GM12878 (cell line): ENCODE results near the gene STK33. TPM values are rescaled to one million over a fixed set of nuclear protein-coding genes. Genes with fewer than 3 reads are reported as not detected.

Experiments used
- ATAC-seq: fragments of 200-7000 bp; cut with Tn5 transposase; 3 replicates; pipeline ENCODE4 v1.9.1; 2020; ENCODE audit warnings: mild to moderate bottlenecking, moderate library complexity
- BruUV-seq: library from RNA; stranded (reverse); fragments of 400-500 nt; replicated peaks from 2 replicates; lab custom pipeline; 2021; lab: Mats Ljungman, UMichigan
- CTCF ChIA-PET: fragments of 300-600 bp; sonication (Branson Sonifier 250); formaldehyde crosslinking; extraction: SDS; loops from one replicate; lab custom pipeline; 2021; ENCODE audit warnings: inconsistent platforms; lab: Yijun Ruan, JAX
- POLR2A ChIA-PET: fragments of 350-600 bp; formaldehyde crosslinking; extraction: SDS; loops from one replicate; lab custom pipeline; 2021; ENCODE audit warnings: inconsistent platforms; lab: Charles Lee
- RAD21 ChIA-PET: fragments of 300-600 bp; sonication (Branson Sonifier 250); formaldehyde crosslinking; loops from one replicate; lab custom pipeline; 2023; ENCODE audit warnings: antibody characterized with exemption; ENCODE audit not compliant: unreplicated experiment; lab: Charles Lee
- SMC1A ChIA-PET: fragments of 300-600 bp; sonication (Branson Sonifier 250); formaldehyde crosslinking; loops from one replicate; lab custom pipeline; 2023; ENCODE audit not compliant: unreplicated experiment, uncharacterized antibody; lab: Charles Lee
- DNase-seq: peaks from one replicate; pipeline ENCODE4 v3.0.0-alpha.2; 2011; ENCODE audit warnings: low read depth, low spot score
- FAIRE-seq: peaks from 3 replicates; lab custom pipeline; 2011; peaks lifted over from hg19 to GRCh38; lab: Jason Lieb, UNC
- H2AFZ ChIP-seq: 2 replicates; pipeline ENCODE4 v1.6.0; 2011; ENCODE audit warnings: low read depth, low read length, control low read depth; ENCODE audit not compliant: control insufficient read depth
- H3K27ac ChIP-seq: 2 replicates; pipeline ENCODE4 v1.5.1; 2011; ENCODE audit warnings: control low read depth; ENCODE audit not compliant: control insufficient read depth, insufficient read depth
- H3K27me3 ChIP-seq, 2 experiments: replicated peaks in 1 of 2; 2 replicates each; pipeline versions ENCODE4 v1.6.0 to v1.6.1; 2011; ENCODE audit warnings: low read length in 1 of 2; ENCODE audit not compliant: control insufficient read depth in 2 of 2, insufficient read depth in 2 of 2
- H3K36me3 ChIP-seq, 2 experiments: 2 replicates each; pipeline ENCODE4 v1.5.1; 2011; ENCODE audit warnings: low read length in 1 of 2; ENCODE audit not compliant: control insufficient read depth in 2 of 2, insufficient read depth in 2 of 2
- H3K4me1 ChIP-seq: 2 replicates; pipeline ENCODE4 v1.6.1; 2011; ENCODE audit warnings: mild to moderate bottlenecking, low read length, moderate library complexity, mixed read lengths; ENCODE audit not compliant: control insufficient read depth, insufficient read depth
- H3K4me2 ChIP-seq: 2 replicates; pipeline ENCODE4 v1.6.0; 2011; ENCODE audit warnings: control low read depth; ENCODE audit not compliant: control insufficient read depth, insufficient read depth
- H3K4me3 ChIP-seq: fragments of 200-600 bp; sonication (generic); 2 replicates; pipeline ENCODE4 v1.5.1; 2016
- H3K79me2 ChIP-seq: 2 replicates; pipeline ENCODE4 v1.6.0; 2011; ENCODE audit warnings: low read length; ENCODE audit not compliant: control insufficient read depth, insufficient read depth
- H3K9ac ChIP-seq: 2 replicates; pipeline ENCODE4 v1.8.0; 2011; ENCODE audit warnings: low read length, control low read depth, mixed read lengths; ENCODE audit not compliant: control insufficient read depth, insufficient read depth
- H3K9me3 ChIP-seq: replicated peaks from 3 replicates; pipeline ENCODE4 v1.5.1; 2011; ENCODE audit warnings: mild to moderate bottlenecking, low read length; ENCODE audit not compliant: control insufficient read depth, insufficient read depth
- H4K20me1 ChIP-seq: 2 replicates; pipeline ENCODE4 v1.6.0; 2011; ENCODE audit not compliant: control insufficient read depth, insufficient read depth
- CHD2 ChIP-seq: IDR thresholded peaks from 2 replicates; pipeline ENCODE4 v1.6.1; 2011; ENCODE audit warnings: low read depth, low read length, improper control_type of control experiment, borderline replicate concordance
- ESRRA ChIP-seq: IDR thresholded peaks from 2 replicates; pipeline ENCODE4 v1.6.1; 2012; ENCODE audit warnings: mild to moderate bottlenecking, low read length, improper control_type of control experiment
- GABPA ChIP-seq: IDR thresholded peaks from 2 replicates; pipeline ENCODE4 v1.6.1; 2014; ENCODE audit warnings: antibody characterized with exemption, low read depth, mild to moderate bottlenecking, inconsistent platforms
- GATAD2B ChIP-seq: fragments of 450-650 bp; conservative IDR thresholded peaks from 2 replicates; pipeline ENCODE4 v1.6.1; 2017; ENCODE audit warnings: low read depth, mild to moderate bottlenecking, moderate library complexity
- IKZF2 ChIP-seq, 2 experiments: fragments of 450-650 bp; IDR thresholded peaks; 2 replicates each; pipeline ENCODE4 v1.6.1; 2017; ENCODE audit warnings: mild to moderate bottlenecking in 2 of 2, moderate library complexity in 2 of 2
- IRF4 ChIP-seq: IDR thresholded peaks from 2 replicates; pipeline ENCODE4 v1.6.1; 2011; ENCODE audit warnings: low read depth, low read length
- IRF5 ChIP-seq: fragments of 450-650 bp; IDR thresholded peaks from 2 replicates; pipeline ENCODE4 v1.6.1; 2017; ENCODE audit warnings: borderline replicate concordance
- MTA3 ChIP-seq: IDR thresholded peaks from 2 replicates; pipeline ENCODE4 v1.6.1; 2012; ENCODE audit warnings: low read length, inconsistent platforms, borderline replicate concordance
- RAD51 ChIP-seq: fragments of 450-650 bp; IDR thresholded peaks from 2 replicates; pipeline ENCODE4 v1.6.1; 2016; ENCODE audit warnings: moderate library complexity, mild to moderate bottlenecking, inconsistent platforms
- RCOR1 ChIP-seq: conservative IDR thresholded peaks from 2 replicates; pipeline ENCODE4 v1.6.1; 2012; ENCODE audit warnings: low read depth, low read length, improper control_type of control experiment
- SIN3A ChIP-seq: IDR thresholded peaks from 2 replicates; pipeline ENCODE4 v1.6.1; 2012; ENCODE audit warnings: low read depth, low read length, improper control_type of control experiment
- SPI1 ChIP-seq: IDR thresholded peaks from 2 replicates; pipeline ENCODE4 v1.6.1; 2011; ENCODE audit warnings: low read depth, mild to moderate bottlenecking, low read length, moderate library complexity, borderline replicate concordance; ENCODE audit not compliant: insufficient read depth
- TAF1 ChIP-seq: IDR thresholded peaks from 2 replicates; pipeline ENCODE4 v1.6.1; 2011; ENCODE audit warnings: mild to moderate bottlenecking, low read depth, low read length, borderline replicate concordance
- YBX1 ChIP-seq: fragments of 450-650 bp; IDR thresholded peaks from 2 replicates; pipeline ENCODE4 v1.6.1; 2016; ENCODE audit warnings: antibody characterized with exemption
- ZNF217 ChIP-seq: fragments of 450-650 bp; IDR thresholded peaks from 2 replicates; pipeline ENCODE4 v1.6.1; 2017; ENCODE audit warnings: antibody characterized with exemption, mild to moderate bottlenecking
- ZNF622 ChIP-seq: fragments of 450-650 bp; IDR thresholded peaks from 2 replicates; pipeline ENCODE4 v1.6.1; 2017; ENCODE audit warnings: mild to moderate bottlenecking, inconsistent platforms
- ZSCAN29 ChIP-seq: fragments of 450-650 bp; IDR thresholded peaks from 2 replicates; pipeline ENCODE4 v1.6.1; 2017; ENCODE audit warnings: mild to moderate bottlenecking, moderate library complexity
- WGBS: methylation state at CpG from one replicate; pipeline ENCODE4 v1.1.6; 2016; ENCODE audit warnings: low lambda C conversion rate; ENCODE audit not compliant: insufficient replicate concordance, insufficient coverage; ENCODE audit errors: missing lambda C conversion rate; 5-methylcytosine and 5-hydroxymethylcytosine counted together
- in situ Hi-C: fragments of 300-500 bp; cut with MboI; formaldehyde crosslinking; loops from 9 replicates; pipeline ENCODE4 v1.14.3; 2018; ENCODE audit warnings: mixed read lengths
- intact Hi-C: fragments of 100-400 bp; cut with micrococcal nuclease; formaldehyde crosslinking; loops from one replicate; pipeline ENCODE4 v1.14.2; 2022; ENCODE audit not compliant: unreplicated experiment
- polyA plus RNA-seq, 11 experiments: library from polyadenylated mRNA; depleted of rRNA in 4 of 11; unstranded in 6 of 11; stranded (reverse) in 5 of 11; fragments of >200 nt; fragmentation: Nextera tagmentation in 4 of 11; fragmentation: Illumina TruSeq in 1 of 11; extraction: Ambion mirVana in 4 of 11; extraction: Trizol in 1 of 11; gene quantifications; 1 replicate in 1 of 11; 2 replicates in 10 of 11; pipeline versions ENCODE4 v1.2.1 to v1.2.3, GENCODE V29; 2011 to 2016; ENCODE audit warnings: inconsistent platforms in 2 of 11, missing spikeins in 2 of 11, low read depth in 1 of 11
- total RNA-seq, 4 experiments: library from RNA; depleted of rRNA in 3 of 4; stranded (reverse); fragments of >200 nt in 3 of 4; fragmentation: Illumina TruSeq in 1 of 4; extraction: Trizol in 1 of 4; gene quantifications; 2 replicates each; pipeline versions ENCODE4 v1.2.1 to v1.2.3, GENCODE V29; 2013 to 2021
- TF ChIP-seq, protein P1 (sequence below): fragments of 450-650 bp; IDR thresholded peaks from 2 replicates; pipeline ENCODE4 v1.6.1; 2016; ENCODE audit warnings: mild to moderate bottlenecking, moderate library complexity, borderline replicate concordance

STK33 gene
- total and polyA plus RNA-seq, 10 of the 15 experiments (the other 5 are each of a cell fraction or from before 2014, with no cell fraction given): 5.2 to 27.3 (median 18.3) TPM

DNA sequence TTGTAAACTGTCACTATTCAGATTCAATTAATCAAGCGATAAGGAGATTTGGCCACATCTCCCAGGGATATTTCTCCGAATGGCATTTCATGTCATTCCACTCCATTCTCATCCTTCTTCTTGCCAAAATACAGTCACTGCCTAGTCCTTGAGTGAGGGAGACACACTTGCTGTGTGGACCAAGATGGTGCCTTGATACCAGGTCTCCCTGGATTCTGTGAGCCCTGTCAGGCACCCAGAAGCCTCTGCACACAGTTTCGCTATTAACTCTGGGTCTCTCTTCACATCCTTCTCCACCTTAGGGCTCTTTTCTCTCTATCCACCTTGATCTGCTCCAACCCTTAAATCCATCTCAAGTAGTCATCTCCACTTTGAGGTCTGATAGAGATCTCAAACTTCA, 210.4 kb downstream of the STK33 start:
- Histone ChIP-seq H3K4me3 (no peak overlapping the region), H3K4me1 (peaks cover 4% of the 10 kb centered on the region; the same call in 1 of the 2 replicates), H3K79me2 (no peaks in the 10 kb centered on the region), H2AFZ (no peak overlapping the region), H4K20me1 (no peaks in the 10 kb centered on the region), H3K36me3 (no peaks in the 10 kb centered on the region), H3K4me2 (no peak overlapping the region), H3K27ac (no peak overlapping the region), H3K9ac (no peak overlapping the region), H3K9me3 (no peaks in the 10 kb centered on the region), H3K27me3 (no peaks in the 10 kb centered on the region)
- TF ChIP-seq RCOR1: no peak
- no peak for TF ChIP-seq ZNF622
- no peak for TF ChIP-seq MTA3
- no peak for TF ChIP-seq GABPA
- TF ChIP-seq, protein P1, sequence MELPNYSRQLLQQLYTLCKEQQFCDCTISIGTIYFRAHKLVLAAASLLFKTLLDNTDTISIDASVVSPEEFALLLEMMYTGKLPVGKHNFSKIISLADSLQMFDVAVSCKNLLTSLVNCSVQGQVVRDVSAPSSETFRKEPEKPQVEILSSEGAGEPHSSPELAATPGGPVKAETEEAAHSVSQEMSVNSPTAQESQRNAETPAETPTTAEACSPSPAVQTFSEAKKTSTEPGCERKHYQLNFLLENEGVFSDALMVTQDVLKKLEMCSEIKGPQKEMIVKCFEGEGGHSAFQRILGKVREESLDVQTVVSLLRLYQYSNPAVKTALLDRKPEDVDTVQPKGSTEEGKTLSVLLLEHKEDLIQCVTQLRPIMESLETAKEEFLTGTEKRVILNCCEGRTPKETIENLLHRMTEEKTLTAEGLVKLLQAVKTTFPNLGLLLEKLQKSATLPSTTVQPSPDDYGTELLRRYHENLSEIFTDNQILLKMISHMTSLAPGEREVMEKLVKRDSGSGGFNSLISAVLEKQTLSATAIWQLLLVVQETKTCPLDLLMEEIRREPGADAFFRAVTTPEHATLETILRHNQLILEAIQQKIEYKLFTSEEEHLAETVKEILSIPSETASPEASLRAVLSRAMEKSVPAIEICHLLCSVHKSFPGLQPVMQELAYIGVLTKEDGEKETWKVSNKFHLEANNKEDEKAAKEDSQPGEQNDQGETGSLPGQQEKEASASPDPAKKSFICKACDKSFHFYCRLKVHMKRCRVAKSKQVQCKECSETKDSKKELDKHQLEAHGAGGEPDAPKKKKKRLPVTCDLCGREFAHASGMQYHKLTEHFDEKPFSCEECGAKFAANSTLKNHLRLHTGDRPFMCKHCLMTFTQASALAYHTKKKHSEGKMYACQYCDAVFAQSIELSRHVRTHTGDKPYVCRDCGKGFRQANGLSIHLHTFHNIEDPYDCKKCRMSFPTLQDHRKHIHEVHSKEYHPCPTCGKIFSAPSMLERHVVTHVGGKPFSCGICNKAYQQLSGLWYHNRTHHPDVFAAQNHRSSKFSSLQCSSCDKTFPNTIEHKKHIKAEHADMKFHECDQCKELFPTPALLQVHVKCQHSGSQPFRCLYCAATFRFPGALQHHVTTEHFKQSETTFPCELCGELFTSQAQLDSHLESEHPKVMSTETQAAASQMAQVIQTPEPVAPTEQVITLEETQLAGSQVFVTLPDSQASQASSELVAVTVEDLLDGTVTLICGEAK: no peak
- no peak for TF ChIP-seq SPI1
- TF ChIP-seq YBX1: no peak
- TF ChIP-seq SIN3A: no peak
- TF ChIP-seq IRF5: no peak
- no peak for TF ChIP-seq IKZF2 (IDR thresholded peaks at IDR 0.05)
- TF ChIP-seq ZNF217: no peak
- no peak for TF ChIP-seq GATAD2B
- TF ChIP-seq ESRRA: no peak
- TF ChIP-seq CHD2: no peak
- no peak for TF ChIP-seq ZSCAN29
- no peak for TF ChIP-seq RAD51
- no peak for TF ChIP-seq TAF1
- no peak for TF ChIP-seq IRF4
- ChIA-PET POLR2A (no interaction called here), SMC1A (interaction anchor here (0.6 kb wide), 1 partner anchor 201 kb away, joined by 3 read pairs; no protein-coding TSS in a partner anchor), RAD21 (no interaction called here), CTCF (interaction anchor here (1.2 kb wide), 1 partner anchor 183 kb away, joined by 3 read pairs; no protein-coding TSS in a partner anchor)
- ATAC-seq: no peak
- BruUV-seq: no TSS peak
- intact Hi-C loops: no loop called here
- 84% methylated on average over 3 of the region's 3 CpGs for WGBS
- no peak for FAIRE-seq
- no peak for DNase-seq
- in situ Hi-C loops: no loop called here
